SK-N-SH (cell line): ENCODE data around the gene ENTPD2.

Source experiments
- CTCF ChIP-seq: fragments of 200-600 bp; sonication (generic); IDR thresholded peaks from 2 replicates; pipeline ENCODE4 v1.6.1; 2017; ENCODE audit warnings: antibody characterized with exemption, mild to moderate bottlenecking, moderate library complexity
- EP300 ChIP-seq, 2 experiments: IDR thresholded peaks; 2 replicates each; pipeline versions ENCODE4 v1.4.0 to v1.6.1; 2012; ENCODE audit warnings: borderline replicate concordance in 1 of 2, low read depth in 1 of 2, low read length in 1 of 2
- EZH2phosphoT487 ChIP-seq: fragments of 200-600 bp; sonication (generic); IDR thresholded peaks from 2 replicates; pipeline ENCODE4 v1.6.1; 2017; ENCODE audit warnings: low read depth, mixed run types, mild to moderate bottlenecking, antibody characterized with exemption, moderate library complexity, borderline replicate concordance
- FOXJ3 ChIP-seq: sonication (generic); formaldehyde crosslinking; IDR thresholded peaks from 2 replicates; pipeline ENCODE4 v1.5.1; 2020; ENCODE audit warnings: mild to moderate bottlenecking, missing genetic modification reagents
- MAX ChIP-seq: IDR thresholded peaks from 2 replicates; pipeline ENCODE4 v1.4.0; 2012; ENCODE audit warnings: low read depth
- MXI1 ChIP-seq: IDR thresholded peaks from 2 replicates; pipeline ENCODE4 v1.6.1; 2012; ENCODE audit warnings: mild to moderate bottlenecking, low read depth, low read length, improper control_type of control experiment
- NFIC ChIP-seq: IDR thresholded peaks from 2 replicates; pipeline ENCODE4 v1.4.0; 2012; ENCODE audit warnings: borderline replicate concordance
- NRF1 ChIP-seq: IDR thresholded peaks from 2 replicates; pipeline ENCODE4 v1.6.1; 2012; ENCODE audit warnings: low read depth, mild to moderate bottlenecking, low read length
- RAD21 ChIP-seq: IDR thresholded peaks from 2 replicates; pipeline ENCODE4 v1.6.1; 2012; ENCODE audit warnings: mild to moderate bottlenecking, low read length
- REST ChIP-seq: IDR thresholded peaks from 2 replicates; pipeline ENCODE4 v1.6.1; 2012; ENCODE audit warnings: mild to moderate bottlenecking, low read depth, low read length, moderate library complexity
- RFX5 ChIP-seq: IDR thresholded peaks from 2 replicates; pipeline ENCODE4 v1.6.1; 2012; ENCODE audit warnings: mild to moderate bottlenecking, improper control_type of control experiment, low read length
- RXRA ChIP-seq: IDR thresholded peaks from 2 replicates; pipeline ENCODE4 v1.4.0; 2012; ENCODE audit warnings: low read depth, mild to moderate bottlenecking, borderline replicate concordance
- USF2 ChIP-seq: fragments of 150-350 bp; IDR thresholded peaks from 2 replicates; pipeline ENCODE4 v1.6.1; 2017; ENCODE audit warnings: antibody characterized with exemption, low read length, low read depth, borderline replicate concordance

GRCh38 chr9:137097761-137098462 lies 44.1 kb upstream of the ENTPD2 start:
- TF ChIP-seq CTCF (no peak), USF2 (no peak), RFX5 (no peak), MAX (no peak), MXI1 (no peak), EZH2phosphoT487 (no peak), NFIC (no peak), FOXJ3 (CRISPR knock-in tag) (no peak), RXRA (no peak), REST (no peak), RAD21 (no peak), EP300 (IDR thresholded peaks at IDR 0.05; ENCODE audit: borderline replicate concordance in 1 of 2, low read depth in 1 of 2, low read length in 1 of 2) (no peak), NRF1 (no peak)
